NCI-H460 (cell line): ENCODE measurements around the gene MAPKAPK3. TPM values are rescaled to one million over a fixed set of nuclear protein-coding genes. Genes with fewer than 3 reads are reported as not detected.
"Not testable (repeated sequence)": the region's sequence is repeated elsewhere in the genome, so short reads cannot be mapped to it uniquely, and the experiment has no call there.

Experiments
- DNase-seq: peaks from one replicate; pipeline ENCODE4 v3.0.0-alpha.2; 2016; ENCODE audit warnings: low read depth; ENCODE audit errors: extremely low read depth
- small RNA-seq, 2 experiments: library from RNA; depleted of rRNA; stranded (forward); fragments of <200 nt; gene quantifications; one replicate each; pipeline ENCODE3, GENCODE V24; 2014
- total RNA-seq: library from RNA; depleted of rRNA; stranded (reverse); fragments of >200 nt; shearing (Covaris generic); gene quantifications from 2 replicates; pipeline ENCODE4 v1.2.3, GENCODE V29; 2014; rRNA removed

Gene MAPKAPK3
- total RNA-seq, 1 experiment from 2014 or later, result 31.6 TPM

GRCh38 chr3:50675179-50676030 lies 58.5 kb downstream of the MAPKAPK3 start:
- DNase-seq, result peak; percentile 13

GRCh38 chr3:50676031-50676705 lies 59.2 kb downstream of the MAPKAPK3 start:
- DNase-seq, result no peak

DNA sequence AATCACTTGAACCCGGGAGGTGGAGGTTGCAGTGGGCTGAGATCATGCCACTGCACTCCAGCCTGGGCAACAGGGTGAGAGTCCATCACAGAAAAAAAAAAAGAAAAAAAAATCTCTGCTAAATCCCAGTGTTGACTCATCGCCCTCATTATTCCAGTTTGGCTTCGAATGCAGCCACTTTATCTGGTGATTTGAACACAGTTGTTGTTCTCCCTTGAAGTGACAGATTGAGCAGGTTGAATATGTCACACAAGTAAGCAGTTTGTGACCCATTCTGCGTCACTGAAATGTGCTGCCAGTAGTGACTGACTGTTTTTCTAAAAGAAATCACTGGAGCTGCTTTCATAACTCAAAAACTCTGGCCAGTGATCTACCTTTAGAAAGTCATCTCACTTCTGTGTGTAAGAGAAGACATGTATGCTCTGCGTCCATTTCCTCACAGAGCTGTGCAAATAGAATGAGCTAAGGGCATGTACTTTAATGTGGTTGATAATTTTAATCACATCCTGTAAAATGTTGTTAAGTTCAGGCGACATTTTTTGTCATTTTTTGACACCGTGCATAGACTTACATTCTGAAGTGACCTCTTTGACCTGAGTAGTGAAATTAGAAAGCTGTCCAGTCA lies 70.3 kb downstream of the MAPKAPK3 start:
- DNase-seq, result no peak

- no peak for DNase-seq
These were observed 71.0 kb downstream of the MAPKAPK3 start for GRCh38 chr3:50687916-50688315.

GRCh38 chr3:50688602-50689001 lies 71.7 kb downstream of the MAPKAPK3 start:
- not testable (repeated sequence) for DNase-seq

GRCh38 chr3:50689558-50689957 lies 72.6 kb downstream of the MAPKAPK3 start:
- no peak for DNase-seq

DNA sequence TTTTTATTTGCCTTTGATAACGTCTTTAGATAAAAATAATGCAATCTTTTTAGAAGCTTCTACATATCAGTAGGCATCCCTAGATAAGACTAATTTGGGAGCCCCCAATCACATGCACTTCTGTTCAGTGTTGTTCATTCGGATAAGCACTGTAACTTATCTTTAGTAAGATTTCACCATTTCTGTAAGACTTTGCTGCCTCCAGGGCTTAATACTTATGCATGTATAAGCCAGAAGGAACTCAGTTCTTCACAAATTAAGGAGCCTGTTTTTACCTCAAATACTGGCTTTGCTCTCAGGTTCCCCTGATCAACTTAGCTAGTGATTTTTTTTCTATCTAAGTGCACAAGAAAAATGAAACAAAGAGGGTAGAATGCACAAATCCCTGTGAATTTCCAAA lies 78.1 kb downstream of the MAPKAPK3 start:
- no peak for DNase-seq

GRCh38 chr3:50696276-50696675 lies 79.3 kb downstream of the MAPKAPK3 start:
- DNase-seq, result no peak

DNA sequence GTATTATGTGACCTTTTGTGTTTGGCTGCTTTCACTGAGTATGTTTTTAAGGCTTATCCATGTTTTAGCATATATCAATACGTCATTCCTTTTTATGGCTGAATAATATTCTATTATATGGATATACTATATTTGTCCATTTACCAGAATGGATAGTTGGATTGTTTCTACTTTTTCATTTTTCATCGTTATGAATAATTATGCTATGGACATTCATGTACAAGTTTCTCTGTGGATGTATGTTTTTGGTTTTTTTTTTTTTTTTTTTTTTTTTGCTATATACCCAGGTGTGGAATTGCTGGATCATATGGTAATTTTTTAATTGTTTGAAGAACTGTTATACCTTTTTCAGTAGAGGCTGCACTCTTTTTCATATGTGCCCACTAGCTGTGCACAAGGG lies 81.3 kb downstream of the MAPKAPK3 start:
- no peak for DNase-seq

Small RNAs within 50 kb of the gene (small RNA-seq; reads per million reads assigned to genes)
- gene MIR4787 (0 to 0.12 reads per million in 2 experiments), gene PPIAP69 (0 reads per million in 2 experiments)

Other genes starting within 250 kb of the MAPKAPK3 start
- gene CACNA2D2, start 113.5 kb upstream of the MAPKAPK3 start, total RNA-seq, result 0.02 and 0.06 TPM in 2 replicates
- 3.2 and 3.5 TPM in 2 replicates for gene C3orf18, start 49.4 kb upstream of the MAPKAPK3 start, total RNA-seq
- gene HEMK1, start 47.6 kb upstream of the MAPKAPK3 start, total RNA-seq, result 7.0 and 12.0 TPM in 2 replicates
- gene CISH, start 5.4 kb upstream of the MAPKAPK3 start, total RNA-seq, result 0.20 and 0.40 TPM in 2 replicates
- gene DOCK3, start 57.8 kb downstream of the MAPKAPK3 start, total RNA-seq, result 1.9 and 2.2 TPM in 2 replicates